HG03571 (cell line): ENCODE results near the gene SLC39A7.
A peak's percentile ranks its signal among the peaks of the same experiment; 100 is the strongest.

Experiments
- ATAC-seq: cut with Tn5 transposase; IDR thresholded peaks from one replicate; pipeline ENCODE4 v1.9.1; 2021; ENCODE audit not compliant: unreplicated experiment

The SLC39A7 gene

GRCh38 chr6:33200219-33201146 lies at the start of gene SLC39A7, which contains the start of gene RXRB:
Gene SLC39A7 (plus strand): TSS chr6:33200867. CDS start chr6:33201246, 379 bp downstream.
Gene RXRB (minus strand): TSS chr6:33200665. CDS start chr6:33200476, 189 bp downstream.
- peak; percentile 47 for ATAC-seq

GRCh38 chr6:33151050-33151449 lies 49.6 kb upstream of the SLC39A7 start:
- ATAC-seq, result no peak

- ATAC-seq, result no peak
Observed at GRCh38 chr6:33154349-33154748, 46.3 kb upstream of the SLC39A7 start.

DNA sequence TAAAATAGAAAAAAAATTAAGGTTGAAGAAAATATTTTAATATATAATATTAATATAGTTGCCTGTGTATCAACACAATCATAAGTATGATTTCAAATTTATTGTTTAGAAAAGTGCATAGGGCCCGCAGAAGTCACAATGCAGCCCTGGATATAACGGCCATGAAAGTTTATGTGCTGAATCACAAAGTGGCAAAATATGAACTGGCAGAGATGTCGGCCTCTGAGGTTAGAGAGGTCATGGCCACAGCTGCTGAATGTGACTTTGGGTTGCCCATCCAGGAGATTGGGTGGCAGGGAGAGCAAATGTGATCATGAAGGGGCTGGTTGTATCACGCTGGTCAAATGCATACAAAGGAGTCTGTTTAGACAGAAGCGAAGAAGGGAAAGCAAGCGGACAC lies 44.1 kb upstream of the SLC39A7 start:
- ATAC-seq, result no peak

GRCh38 chr6:33156964-33157363 lies 43.7 kb upstream of the SLC39A7 start:
- no peak for ATAC-seq

DNA sequence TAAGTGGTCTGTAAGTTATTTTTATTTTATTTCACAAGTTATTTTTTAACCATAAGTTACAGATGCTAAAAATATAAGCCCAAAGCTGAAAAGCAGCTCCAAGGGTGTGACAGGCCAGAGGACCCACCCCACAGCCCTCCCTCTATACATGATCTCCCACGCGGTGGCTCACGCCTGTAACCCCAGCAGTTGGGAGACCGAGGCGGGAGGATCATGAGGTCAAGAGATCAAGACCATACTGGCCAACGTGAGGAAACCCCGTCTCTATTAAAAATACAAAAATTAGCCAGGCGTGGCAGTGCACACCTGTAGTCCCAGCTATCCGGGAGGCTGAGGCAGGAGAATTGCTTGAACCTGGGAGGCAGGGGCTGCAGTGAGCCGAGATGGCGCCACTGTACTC lies 40.6 kb upstream of the SLC39A7 start:
- no peak for ATAC-seq

- no peak for ATAC-seq
Observed at GRCh38 chr6:33160728-33161344, 39.8 kb upstream of the SLC39A7 start.

- peak; percentile 61 for ATAC-seq
Observed at GRCh38 chr6:33161354-33162331, 39.0 kb upstream of the SLC39A7 start.

DNA sequence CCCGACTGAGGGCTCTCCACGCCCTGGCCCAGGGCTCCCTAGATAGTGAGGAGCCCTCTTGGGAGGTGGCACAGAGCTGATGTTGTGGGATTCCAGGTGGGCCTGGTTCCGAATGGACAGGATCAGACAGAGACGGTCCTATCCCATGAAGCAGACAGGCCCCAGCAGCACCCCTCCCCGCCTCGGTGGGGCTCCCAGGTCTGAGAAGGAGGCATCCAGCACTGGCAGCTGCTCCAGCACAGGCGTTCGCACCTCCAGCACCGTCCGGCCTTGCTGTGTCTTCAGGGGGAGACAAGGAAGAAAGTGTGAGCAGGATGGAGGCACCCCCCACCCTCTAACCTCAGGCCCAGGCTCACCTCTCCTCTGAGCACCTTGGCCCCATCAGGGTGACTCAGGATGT lies 37.1 kb upstream of the SLC39A7 start:
- no peak for ATAC-seq

- no peak for ATAC-seq
Observed at GRCh38 chr6:33164176-33164575, 36.5 kb upstream of the SLC39A7 start.

GRCh38 chr6:33164665-33165373 lies 35.8 kb upstream of the SLC39A7 start:
- ATAC-seq, result no peak

DNA sequence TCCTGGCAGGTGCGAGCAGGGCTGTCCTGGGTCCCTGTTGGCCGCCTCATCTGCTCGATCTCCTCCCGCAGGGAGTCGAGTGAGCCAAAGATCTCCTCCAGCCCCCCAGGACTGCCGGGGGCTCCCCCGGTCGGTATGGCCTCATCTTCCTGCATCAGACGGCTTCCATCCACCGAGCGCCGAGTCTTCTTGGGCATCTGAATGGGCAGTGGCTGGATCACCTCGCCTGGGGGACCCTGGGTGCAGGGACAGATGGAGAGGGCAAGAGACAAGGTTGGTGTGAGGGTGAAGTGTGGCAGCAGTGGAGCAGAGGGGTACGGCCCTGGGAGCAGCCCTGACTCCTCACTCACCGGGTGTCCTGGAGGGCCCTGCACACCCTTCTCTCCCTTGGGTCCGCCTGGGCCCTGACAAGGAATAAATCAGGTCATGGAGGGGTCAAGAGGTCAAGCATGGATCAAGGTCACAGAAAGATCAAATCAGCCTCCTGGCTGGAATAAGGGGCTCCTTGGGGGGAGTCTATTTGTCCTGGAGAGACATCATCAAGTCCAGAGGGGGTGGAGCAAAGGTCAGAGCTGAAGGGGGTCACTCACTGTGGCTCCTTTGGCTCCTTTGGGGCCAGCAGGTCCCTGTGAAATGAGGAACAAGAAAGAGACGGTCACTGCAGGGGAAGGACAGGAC lies 34.9 kb upstream of the SLC39A7 start:
- no peak for ATAC-seq

GRCh38 chr6:33166363-33166762 lies 34.3 kb upstream of the SLC39A7 start:
- ATAC-seq, result no peak

DNA sequence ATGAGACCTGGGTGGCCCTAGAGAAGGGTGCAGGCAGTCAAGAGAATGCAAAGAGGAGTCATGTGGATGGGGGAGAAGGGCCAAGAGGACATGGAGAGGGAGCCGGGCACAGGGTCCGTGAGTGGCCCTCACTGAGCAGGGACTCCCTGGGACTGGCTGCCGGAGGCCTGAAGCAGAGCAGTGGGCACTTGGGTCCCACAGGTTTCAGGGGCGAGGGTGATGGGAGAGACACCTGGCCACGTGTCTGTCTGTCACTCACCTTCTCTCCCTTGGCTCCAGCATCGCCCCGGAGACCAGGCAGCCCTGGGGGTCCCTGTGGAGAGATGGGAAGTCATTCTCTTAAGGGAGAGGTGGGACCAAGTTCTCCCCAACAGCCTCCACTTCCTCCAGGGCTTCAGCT lies 33.9 kb upstream of the SLC39A7 start:
- ATAC-seq, result no peak

DNA sequence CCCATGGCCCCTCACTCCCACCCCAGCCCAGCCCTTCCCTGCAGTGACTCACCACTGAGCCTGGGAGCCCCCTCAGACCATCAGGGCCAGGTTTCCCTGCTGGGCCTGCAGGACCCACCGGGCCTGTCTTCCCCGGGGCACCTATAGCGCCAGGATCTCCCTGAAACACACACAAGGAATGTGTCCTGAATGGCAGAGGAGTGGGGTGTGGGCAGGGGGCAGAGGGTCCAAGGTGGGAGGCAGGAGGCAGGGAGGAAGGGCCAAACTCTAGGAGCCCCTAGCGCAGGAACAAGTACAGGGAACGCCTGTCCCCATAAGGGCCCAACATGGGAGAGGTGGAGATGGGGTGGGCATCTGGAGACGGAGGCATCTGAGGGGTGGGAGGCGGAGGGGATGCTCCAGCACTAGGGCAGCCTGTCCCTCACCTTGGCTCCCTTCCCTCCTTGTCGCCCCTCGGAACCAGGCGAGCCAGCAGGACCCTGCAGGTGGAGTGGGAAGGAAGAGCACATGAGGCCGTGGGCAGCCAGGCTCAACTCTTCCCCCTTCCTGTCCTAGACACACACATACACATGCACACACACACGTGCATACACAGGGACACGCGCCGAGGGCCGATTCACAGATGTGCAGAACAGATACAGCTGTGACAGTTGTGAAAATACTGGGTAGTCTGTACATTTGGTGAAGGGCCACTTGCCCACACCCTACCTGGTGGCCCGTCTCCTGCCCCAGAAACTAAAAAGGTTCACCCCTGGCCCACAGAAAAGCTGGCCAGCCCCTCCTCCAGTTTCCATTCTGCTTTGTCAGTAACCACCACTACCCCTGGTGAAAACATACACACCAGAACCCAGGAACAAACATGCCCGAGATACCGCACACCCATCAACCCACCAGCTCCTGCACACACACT lies 33.0 kb upstream of the SLC39A7 start:
- ATAC-seq, result no peak

DNA sequence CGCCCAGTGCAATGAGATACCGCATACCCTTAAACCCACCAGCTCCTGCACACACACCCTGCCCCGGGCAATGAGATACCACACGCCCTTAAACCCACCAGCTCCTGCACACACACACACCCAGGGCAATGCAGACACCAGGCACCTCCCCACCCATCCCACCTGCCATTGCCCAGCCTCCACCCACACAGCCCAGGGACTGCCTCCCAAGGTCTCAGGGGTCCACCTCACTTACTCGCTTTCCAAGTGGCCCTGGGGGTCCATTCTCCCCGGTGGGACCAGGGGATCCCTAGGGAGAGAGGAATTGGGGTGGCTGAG lies 32.4 kb upstream of the SLC39A7 start:
- ATAC-seq, result no peak

GRCh38 chr6:33168639-33169038 lies 32.0 kb upstream of the SLC39A7 start:
- ATAC-seq, result no peak

DNA sequence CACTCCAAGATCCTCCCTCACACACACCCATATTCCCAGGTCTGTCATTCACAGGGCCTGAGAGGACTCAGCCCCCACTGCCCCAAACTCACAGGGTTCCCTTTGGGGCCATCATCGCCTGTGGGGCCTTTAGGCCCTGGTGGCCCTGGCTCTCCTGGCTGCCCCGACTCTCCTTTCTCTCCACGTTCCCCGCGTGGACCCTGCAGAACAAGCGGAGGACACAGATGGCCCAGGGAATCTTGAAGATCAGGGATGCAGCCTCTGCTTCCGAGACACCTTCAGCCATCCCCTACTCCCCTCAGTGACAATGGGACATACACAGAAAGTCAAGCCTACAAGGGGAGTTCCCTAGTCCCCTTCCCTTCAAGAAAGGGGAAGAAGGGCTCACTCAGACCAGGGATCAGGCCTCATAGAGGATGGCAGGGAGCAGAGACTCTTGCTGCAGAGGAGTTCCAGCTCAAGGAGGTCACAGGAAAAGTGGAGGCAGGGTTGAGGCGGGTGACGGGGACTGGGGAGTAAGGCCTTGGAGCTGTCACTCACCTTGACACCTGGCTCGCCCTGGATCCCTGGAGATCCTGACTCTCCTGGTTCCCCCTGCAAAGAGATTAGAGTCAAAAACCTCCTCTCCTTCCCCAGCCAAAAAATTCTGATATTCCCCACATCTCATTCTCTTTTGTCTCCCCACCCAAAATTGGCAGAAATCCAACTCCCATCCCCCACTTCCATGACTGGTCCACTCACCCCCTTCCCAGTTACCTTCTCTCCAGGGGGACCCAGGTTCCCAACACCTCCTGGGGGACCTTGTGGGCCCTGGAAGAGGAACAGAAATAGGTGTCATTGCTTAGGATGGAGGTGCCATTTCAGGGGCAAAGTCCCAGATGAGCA lies 31.1 kb upstream of the SLC39A7 start:
- no peak for ATAC-seq
